PFSK-1 (cell line): ENCODE measurements around the gene CTTNBP2NL.

Experiments
- POLR2AphosphoS5 ChIP-seq: IDR thresholded peaks from 2 replicates; pipeline ENCODE4 v1.6.1; 2012; ENCODE audit warnings: low read depth, mild to moderate bottlenecking, control low read depth, low read length, moderate library complexity
- SIN3A ChIP-seq: IDR thresholded peaks from 2 replicates; pipeline ENCODE4 v1.6.1; 2012; ENCODE audit warnings: mild to moderate bottlenecking, low read length, moderate library complexity, borderline replicate concordance; ENCODE audit not compliant: insufficient read depth
- TAF1 ChIP-seq: IDR thresholded peaks from 2 replicates; pipeline ENCODE4 v1.6.1; 2012; ENCODE audit warnings: low read length, control low read depth, borderline replicate concordance; ENCODE audit not compliant: insufficient read depth

DNA sequence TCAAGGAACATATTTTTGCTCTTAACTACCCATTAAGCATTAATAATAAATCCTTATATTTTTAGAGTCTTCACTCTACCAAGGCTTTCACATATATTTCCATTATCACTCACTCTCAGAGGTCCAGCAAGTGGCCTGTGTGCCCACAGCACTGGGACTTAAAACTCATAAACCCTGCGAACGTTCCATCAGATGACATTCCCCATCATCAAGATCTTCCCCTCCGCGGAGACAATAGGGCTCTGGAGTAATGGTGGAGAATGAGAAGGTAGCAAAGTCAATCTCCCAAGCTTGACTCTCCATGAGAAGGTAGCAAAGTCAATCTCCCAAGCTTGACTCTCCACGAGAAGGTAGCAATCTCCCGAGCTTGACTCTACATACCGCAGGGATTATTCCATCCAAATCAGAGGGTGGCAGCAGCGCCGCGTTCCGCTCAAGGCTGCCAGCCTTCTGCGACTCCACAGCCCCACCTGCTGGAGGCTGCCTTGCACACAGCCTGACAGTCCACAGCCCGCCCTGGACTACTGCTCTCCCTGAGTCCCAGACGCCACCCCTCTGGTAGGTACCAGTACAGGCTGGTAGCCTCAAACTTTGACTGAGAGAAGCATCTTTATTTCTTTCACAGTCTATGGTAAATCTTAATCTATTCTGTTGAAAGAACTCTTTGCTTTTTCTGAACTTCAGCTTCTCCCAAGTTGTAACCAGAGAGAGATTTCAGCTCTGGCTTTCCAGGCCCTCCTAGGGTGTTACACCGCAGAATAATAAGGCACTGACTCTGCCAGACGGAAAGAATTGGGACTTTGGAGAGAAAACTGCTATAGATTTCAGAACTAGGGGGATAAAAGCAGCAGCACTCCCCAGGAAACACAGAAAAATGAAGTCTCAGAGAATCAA is 26.4 kb upstream of the CTTNBP2NL start:
- TF ChIP-seq POLR2AphosphoS5, result no peak
- no peak for TF ChIP-seq TAF1
- TF ChIP-seq SIN3A, result no peak
